ENCODE measurements around the gene NDUFS6.
"Not testable (repeated sequence)": the region's sequence is repeated elsewhere in the genome, so short reads cannot be mapped to it uniquely, and the experiment has no call there.

DNA sequence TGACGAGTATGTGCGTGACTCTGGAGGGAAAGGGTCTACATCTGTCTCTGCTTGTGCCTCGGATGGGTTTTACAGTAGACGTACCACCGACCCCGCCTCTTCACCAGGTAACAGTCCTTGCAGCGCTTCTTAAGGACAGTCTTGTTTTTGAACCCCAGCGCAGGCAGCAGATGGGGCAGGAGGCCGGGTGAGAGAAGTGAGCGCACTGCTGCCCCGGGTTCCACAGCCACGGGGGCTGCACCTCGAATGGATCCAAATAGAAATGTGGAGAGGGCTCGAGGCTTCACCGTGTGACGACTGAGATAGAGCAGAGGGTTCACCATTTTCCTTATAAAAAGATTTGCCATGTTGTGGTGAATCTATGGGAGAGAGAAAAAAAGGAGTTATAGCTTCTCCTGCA lies 2.6 kb upstream of the NDUFS6 start:
- TF ChIP-seq RFX5 (IDR thresholded peaks at IDR 0.05); KDM1A (IDR thresholded peaks at IDR 0.05; ENCODE audit: low read depth); EHMT2 (IDR thresholded peaks at IDR 0.05; ENCODE audit: low read depth); EP300 (IDR thresholded peaks at IDR 0.05): not testable (repeated sequence)
- TF ChIP-seq, protein P1, sequence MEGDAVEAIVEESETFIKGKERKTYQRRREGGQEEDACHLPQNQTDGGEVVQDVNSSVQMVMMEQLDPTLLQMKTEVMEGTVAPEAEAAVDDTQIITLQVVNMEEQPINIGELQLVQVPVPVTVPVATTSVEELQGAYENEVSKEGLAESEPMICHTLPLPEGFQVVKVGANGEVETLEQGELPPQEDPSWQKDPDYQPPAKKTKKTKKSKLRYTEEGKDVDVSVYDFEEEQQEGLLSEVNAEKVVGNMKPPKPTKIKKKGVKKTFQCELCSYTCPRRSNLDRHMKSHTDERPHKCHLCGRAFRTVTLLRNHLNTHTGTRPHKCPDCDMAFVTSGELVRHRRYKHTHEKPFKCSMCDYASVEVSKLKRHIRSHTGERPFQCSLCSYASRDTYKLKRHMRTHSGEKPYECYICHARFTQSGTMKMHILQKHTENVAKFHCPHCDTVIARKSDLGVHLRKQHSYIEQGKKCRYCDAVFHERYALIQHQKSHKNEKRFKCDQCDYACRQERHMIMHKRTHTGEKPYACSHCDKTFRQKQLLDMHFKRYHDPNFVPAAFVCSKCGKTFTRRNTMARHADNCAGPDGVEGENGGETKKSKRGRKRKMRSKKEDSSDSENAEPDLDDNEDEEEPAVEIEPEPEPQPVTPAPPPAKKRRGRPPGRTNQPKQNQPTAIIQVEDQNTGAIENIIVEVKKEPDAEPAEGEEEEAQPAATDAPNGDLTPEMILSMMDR (IDR thresholded peaks at IDR 0.05) = not testable (repeated sequence)

Measured in A549 (cell line).